Measurements from ENCODE around the gene FMN1.

GRCh38 chr15:33057845-33058244 lies 136.7 kb downstream of the FMN1 start:
- TF ChIP-seq POLR2A (IDR thresholded peaks at IDR 0.05), result no peak
- TF ChIP-seq, protein P1, sequence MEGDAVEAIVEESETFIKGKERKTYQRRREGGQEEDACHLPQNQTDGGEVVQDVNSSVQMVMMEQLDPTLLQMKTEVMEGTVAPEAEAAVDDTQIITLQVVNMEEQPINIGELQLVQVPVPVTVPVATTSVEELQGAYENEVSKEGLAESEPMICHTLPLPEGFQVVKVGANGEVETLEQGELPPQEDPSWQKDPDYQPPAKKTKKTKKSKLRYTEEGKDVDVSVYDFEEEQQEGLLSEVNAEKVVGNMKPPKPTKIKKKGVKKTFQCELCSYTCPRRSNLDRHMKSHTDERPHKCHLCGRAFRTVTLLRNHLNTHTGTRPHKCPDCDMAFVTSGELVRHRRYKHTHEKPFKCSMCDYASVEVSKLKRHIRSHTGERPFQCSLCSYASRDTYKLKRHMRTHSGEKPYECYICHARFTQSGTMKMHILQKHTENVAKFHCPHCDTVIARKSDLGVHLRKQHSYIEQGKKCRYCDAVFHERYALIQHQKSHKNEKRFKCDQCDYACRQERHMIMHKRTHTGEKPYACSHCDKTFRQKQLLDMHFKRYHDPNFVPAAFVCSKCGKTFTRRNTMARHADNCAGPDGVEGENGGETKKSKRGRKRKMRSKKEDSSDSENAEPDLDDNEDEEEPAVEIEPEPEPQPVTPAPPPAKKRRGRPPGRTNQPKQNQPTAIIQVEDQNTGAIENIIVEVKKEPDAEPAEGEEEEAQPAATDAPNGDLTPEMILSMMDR (IDR thresholded peaks at IDR 0.05), result no peak
